ENCODE results near the gene LCA5. TPM values are rescaled to one million over a fixed set of nuclear protein-coding genes. Genes with fewer than 3 reads are reported as not detected.

The LCA5 gene
- total RNA-seq, 1 experiment from 2014 or later, result 7.0 TPM

- H3K36me3 ChIP-seq (ENCODE audit: control insufficient read depth, insufficient read depth, low read length), result no peaks in the 10 kb centered on the region
- no peaks in the 10 kb centered on the region for H3K9me3 ChIP-seq (ENCODE audit: control insufficient read depth, insufficient read depth, low read depth, low read length)
- TF ChIP-seq TCF7L2 (IDR thresholded peaks at IDR 0.05; ENCODE audit: low read depth, low read length), result no peak
- no peak for TF ChIP-seq POLR2AphosphoS5 (IDR thresholded peaks at IDR 0.05; ENCODE audit: low read depth, low read length)
- TF ChIP-seq REST (IDR thresholded peaks at IDR 0.05; ENCODE audit: insufficient read depth in 1 of 2, low read depth in 2 of 2, low read length in 1 of 2), result no peak
- TF ChIP-seq SIN3A (IDR thresholded peaks at IDR 0.05; ENCODE audit: borderline replicate concordance, insufficient read depth, low read depth, low read length), result no peak
- TF ChIP-seq, protein P1, sequence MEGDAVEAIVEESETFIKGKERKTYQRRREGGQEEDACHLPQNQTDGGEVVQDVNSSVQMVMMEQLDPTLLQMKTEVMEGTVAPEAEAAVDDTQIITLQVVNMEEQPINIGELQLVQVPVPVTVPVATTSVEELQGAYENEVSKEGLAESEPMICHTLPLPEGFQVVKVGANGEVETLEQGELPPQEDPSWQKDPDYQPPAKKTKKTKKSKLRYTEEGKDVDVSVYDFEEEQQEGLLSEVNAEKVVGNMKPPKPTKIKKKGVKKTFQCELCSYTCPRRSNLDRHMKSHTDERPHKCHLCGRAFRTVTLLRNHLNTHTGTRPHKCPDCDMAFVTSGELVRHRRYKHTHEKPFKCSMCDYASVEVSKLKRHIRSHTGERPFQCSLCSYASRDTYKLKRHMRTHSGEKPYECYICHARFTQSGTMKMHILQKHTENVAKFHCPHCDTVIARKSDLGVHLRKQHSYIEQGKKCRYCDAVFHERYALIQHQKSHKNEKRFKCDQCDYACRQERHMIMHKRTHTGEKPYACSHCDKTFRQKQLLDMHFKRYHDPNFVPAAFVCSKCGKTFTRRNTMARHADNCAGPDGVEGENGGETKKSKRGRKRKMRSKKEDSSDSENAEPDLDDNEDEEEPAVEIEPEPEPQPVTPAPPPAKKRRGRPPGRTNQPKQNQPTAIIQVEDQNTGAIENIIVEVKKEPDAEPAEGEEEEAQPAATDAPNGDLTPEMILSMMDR (IDR thresholded peaks at IDR 0.05), result no peak
- intact Hi-C loops (cut with micrococcal nuclease; ENCODE audit: unreplicated experiment) (no loop called here), in situ Hi-C loops (cut with HindIII; ENCODE audit: low pct_unique_long_range_greater_than_20kb, low sequenced_read_pairs) (no loop called here)
- DNase-seq (ENCODE audit: low read depth, low spot score) (no peak), ATAC-seq (no peak)
- CTCF ChIA-PET, result no interaction called here
- H3K4me1 ChIP-seq (ENCODE audit: control insufficient read depth, insufficient read depth, low read length), result no peaks in the 10 kb centered on the region
- peaks cover 2% of the 10 kb centered on the region; the same call in 1 of the 2 replicates for H3K27me3 ChIP-seq (ENCODE audit: control insufficient read depth, insufficient read depth, low read length)
- H3K4me3 ChIP-seq (ENCODE audit: low read depth in 2 of 2, low read length in 2 of 2), result no peak overlapping the region
- BruUV-seq (replicated peaks), result no TSS peak
- no peak overlapping the region for H3K27ac ChIP-seq (ENCODE audit: low read length)
- POLR2A ChIA-PET, result no interaction called here
Measured at GRCh38 chr6:79441192-79441591, 96.0 kb downstream of the LCA5 start.

GRCh38 chr6:79440598-79440997, 96.6 kb downstream of the LCA5 start:
- in situ Hi-C loops (cut with HindIII; ENCODE audit: low pct_unique_long_range_greater_than_20kb, low sequenced_read_pairs) (no loop called here), intact Hi-C loops (cut with micrococcal nuclease; ENCODE audit: unreplicated experiment) (no loop called here)
- Histone ChIP-seq H3K4me1 (ENCODE audit: control insufficient read depth, insufficient read depth, low read length) (no peaks in the 10 kb centered on the region), H3K36me3 (ENCODE audit: control insufficient read depth, insufficient read depth, low read length) (no peaks in the 10 kb centered on the region), H3K4me3 (ENCODE audit: low read depth in 2 of 2, low read length in 2 of 2) (no peak overlapping the region), H3K9me3 (ENCODE audit: control insufficient read depth, insufficient read depth, low read depth, low read length) (no peaks in the 10 kb centered on the region), H3K27me3 (ENCODE audit: control insufficient read depth, insufficient read depth, low read length) (peaks cover 2% of the 10 kb centered on the region; the same call in 1 of the 2 replicates), H3K27ac (ENCODE audit: low read length) (no peak overlapping the region)
- ATAC-seq, result no peak
- ChIA-PET POLR2A (no interaction called here), CTCF (interaction anchor here (0.7 kb wide), 1 partner anchor 14 kb away, joined by 3 read pairs; no protein-coding TSS in a partner anchor)
- DNase-seq (ENCODE audit: low read depth, low spot score), result no peak
- no peak for TF ChIP-seq SIN3A (IDR thresholded peaks at IDR 0.05; ENCODE audit: borderline replicate concordance, insufficient read depth, low read depth, low read length)
- TF ChIP-seq TCF7L2 (IDR thresholded peaks at IDR 0.05; ENCODE audit: low read depth, low read length), result no peak
- TF ChIP-seq REST (IDR thresholded peaks at IDR 0.05; ENCODE audit: insufficient read depth in 1 of 2, low read depth in 2 of 2, low read length in 1 of 2), result no peak
- TF ChIP-seq POLR2AphosphoS5 (IDR thresholded peaks at IDR 0.05; ENCODE audit: low read depth, low read length), result no peak
- TF ChIP-seq, protein P1 (IDR thresholded peaks at IDR 0.05), result no peak
- no TSS peak for BruUV-seq (replicated peaks)
